Measurements from ENCODE around the gene GJD2. TPM values are rescaled to one million over a fixed set of nuclear protein-coding genes. Genes with fewer than 3 reads are reported as not detected.

Gene GJD2
- polyA plus RNA-seq, 1 experiment = not detected

- H3K27me3 ChIP-seq (ENCODE audit: control insufficient read depth, insufficient read depth, low read length) = no peaks in the 10 kb centered on the region
- POLR2A ChIA-PET = no interaction called here
- DNase-seq (ENCODE audit: low read depth) = no peak
- H3K4me3 ChIP-seq (ENCODE audit: low read depth, low read length) = no peak overlapping the region
- TF ChIP-seq CTCF (IDR thresholded peaks at IDR 0.05; ENCODE audit: insufficient read depth, low read depth, low read length) = no peak
- no peaks in the 10 kb centered on the region for H3K36me3 ChIP-seq (ENCODE audit: control insufficient read depth, insufficient read depth, low read length)
- CTCF ChIA-PET = no interaction called here
These were observed 22.4 kb downstream of the GJD2 start for GRCh38 chr15:34732430-34732829.

- POLR2A ChIA-PET = no interaction called here
- Histone ChIP-seq H3K36me3 (ENCODE audit: control insufficient read depth, insufficient read depth, low read length) (no peaks in the 10 kb centered on the region), H3K4me3 (ENCODE audit: low read depth, low read length) (no peak overlapping the region), H3K27me3 (ENCODE audit: control insufficient read depth, insufficient read depth, low read length) (no peaks in the 10 kb centered on the region)
- CTCF ChIA-PET = interaction anchor here (1.8 kb wide), 1 partner anchor 13 kb away, joined by 4 read pairs; no protein-coding TSS in a partner anchor
- no peak for TF ChIP-seq CTCF (IDR thresholded peaks at IDR 0.05; ENCODE audit: insufficient read depth, low read depth, low read length)
- DNase-seq (ENCODE audit: low read depth) = no peak
These were observed 24.1 kb downstream of the GJD2 start for GRCh38 chr15:34730701-34731100.

GRCh38 chr15:34729886-34730285 lies 24.9 kb downstream of the GJD2 start:
- Histone ChIP-seq H3K36me3 (ENCODE audit: control insufficient read depth, insufficient read depth, low read length) (no peaks in the 10 kb centered on the region), H3K27me3 (ENCODE audit: control insufficient read depth, insufficient read depth, low read length) (no peaks in the 10 kb centered on the region), H3K4me3 (ENCODE audit: low read depth, low read length) (no peak overlapping the region)
- POLR2A ChIA-PET = no interaction called here
- no peak for TF ChIP-seq CTCF (IDR thresholded peaks at IDR 0.05; ENCODE audit: insufficient read depth, low read depth, low read length)
- no peak for DNase-seq (ENCODE audit: low read depth)
- CTCF ChIA-PET = interaction anchor here (1.8 kb wide), 1 partner anchor 14 kb away, joined by 4 read pairs; no protein-coding TSS in a partner anchor

- POLR2A ChIA-PET = no interaction called here
- DNase-seq (ENCODE audit: low read depth) = no peak
- no peaks in the 10 kb centered on the region for H3K27me3 ChIP-seq (ENCODE audit: control insufficient read depth, insufficient read depth, low read length)
- no peaks in the 10 kb centered on the region for H3K36me3 ChIP-seq (ENCODE audit: control insufficient read depth, insufficient read depth, low read length)
- no peak overlapping the region for H3K4me3 ChIP-seq (ENCODE audit: low read depth, low read length)
- TF ChIP-seq CTCF (IDR thresholded peaks at IDR 0.05; ENCODE audit: insufficient read depth, low read depth, low read length) = no peak
- CTCF ChIA-PET = interaction anchor here (1.8 kb wide), 1 partner anchor 15 kb away, joined by 4 read pairs; no protein-coding TSS in a partner anchor
These were observed 25.7 kb downstream of the GJD2 start for GRCh38 chr15:34729056-34729455.

- Histone ChIP-seq H3K27me3 (ENCODE audit: control insufficient read depth, insufficient read depth, low read length) (no peaks in the 10 kb centered on the region), H3K4me3 (ENCODE audit: low read depth, low read length) (no peak overlapping the region), H3K36me3 (ENCODE audit: control insufficient read depth, insufficient read depth, low read length) (no peaks in the 10 kb centered on the region)
- peak; percentile 19 for DNase-seq (ENCODE audit: low read depth)
- no peak for TF ChIP-seq CTCF (IDR thresholded peaks at IDR 0.05; ENCODE audit: insufficient read depth, low read depth, low read length)
- POLR2A ChIA-PET = no interaction called here
- CTCF ChIA-PET = interaction anchor here (0.9 to 1.0 kb wide), 2 partner anchors 16 to 18 kb away, joined by 3 to 4 read pairs; no protein-coding TSS in a partner anchor
These were observed 28.2 kb downstream of the GJD2 start for GRCh38 chr15:34726406-34727100.

Data from BJ (cell line).